ENCODE results near the gene KIF20A. TPM values are rescaled to one million over a fixed set of nuclear protein-coding genes. Genes with fewer than 3 reads are reported as not detected.

KIF20A gene
- total RNA-seq, 4 donors from 2014 or later = 5.7 to 22.7 (median 17.8) TPM

GRCh38 chr5:138177941-138178515 is 884 bp upstream of the KIF20A start:
- peaks cover 16 to 38% (median 16%) of the 10 kb centered on the region in 3 donors for H3K4me1 ChIP-seq
- DNase-seq = no peak
- 0% methylated on average over 16 of the region's 16 CpGs for WGBS, 2 donors
- H3K9me3 ChIP-seq = no peaks in the 10 kb centered on the region
- H3K27ac ChIP-seq = peak overlapping the region; percentile 71 to 92 (median 90)
- TF ChIP-seq CTCF (IDR thresholded peaks at IDR 0.05) (no peak), POLR2A (IDR thresholded peaks at IDR 0.05) (no peak)
- intact Hi-C loops (cut with DNase I) = no loop called here
- peaks cover 0 to 61% (median 0%) of the 10 kb centered on the region in 3 donors for H3K36me3 ChIP-seq
- H3K27me3 ChIP-seq = no peaks in the 10 kb centered on the region
- H3K4me3 ChIP-seq = peak overlapping the region; percentile 66 to 90 (median 73)

GRCh38 chr5:138179277-138179857 is 455 bp downstream of the KIF20A start:
- Histone ChIP-seq H3K27ac (peak overlapping the region in 3 of 4 donors; percentile 58 to 92 (median 92)), H3K36me3 (peaks cover 0 to 60% (median 0%) of the 10 kb centered on the region in 3 donors), H3K4me1 (peaks cover 16 to 38% (median 16%) of the 10 kb centered on the region in 3 donors), H3K4me3 (peak overlapping the region; percentile 66 to 90 (median 73)), H3K27me3 (no peaks in the 10 kb centered on the region), H3K9me3 (no peaks in the 10 kb centered on the region)
- WGBS, 2 donors = 1 to 3% methylated on average over 18 to 21 of the region's 23 CpGs
- intact Hi-C loops (cut with DNase I) = no loop called here
- DNase-seq = no peak
- no peak for TF ChIP-seq CTCF (IDR thresholded peaks at IDR 0.05)
- no peak for TF ChIP-seq POLR2A (IDR thresholded peaks at IDR 0.05)

- WGBS, 2 donors = 73 to 75% methylated on average over 5 of the region's 5 CpGs
- no peak for DNase-seq
- no peak overlapping the region for H3K4me3 ChIP-seq
Measured at GRCh38 chr5:138180183-138180782, 1.4 kb downstream of the KIF20A start.

GRCh38 chr5:138180841-138181240 is 1.9 kb downstream of the KIF20A start:
- no peak for DNase-seq
- 83 to 86% methylated on average over 4 to 5 of the region's 5 CpGs for WGBS, 2 donors
- Histone ChIP-seq H3K9me3 (no peaks in the 10 kb centered on the region), H3K4me3 (no peak overlapping the region), H3K27me3 (no peaks in the 10 kb centered on the region), H3K36me3 (peaks cover 0 to 60% (median 0%) of the 10 kb centered on the region in 3 donors), H3K27ac (no peak overlapping the region), H3K4me1 (peaks cover 16 to 38% (median 16%) of the 10 kb centered on the region in 3 donors)
- intact Hi-C loops (cut with DNase I) = no loop called here
- TF ChIP-seq CTCF (IDR thresholded peaks at IDR 0.05) (no peak), POLR2A (IDR thresholded peaks at IDR 0.05) (no peak)

More at GRCh38 chr5:138180183-138180782, 1.4 kb downstream of the KIF20A start:
- peaks cover 0 to 60% (median 0%) of the 10 kb centered on the region in 3 donors for H3K36me3 ChIP-seq
- no peaks in the 10 kb centered on the region for H3K27me3 ChIP-seq
- no peak overlapping the region for H3K27ac ChIP-seq
- no peaks in the 10 kb centered on the region for H3K9me3 ChIP-seq
- peak in 3 of 6 experiments; percentile 18 to 54 (median 24) for TF ChIP-seq CTCF (IDR thresholded peaks at IDR 0.05)
- TF ChIP-seq POLR2A (IDR thresholded peaks at IDR 0.05) = no peak
- peaks cover 16 to 38% (median 16%) of the 10 kb centered on the region in 3 donors for H3K4me1 ChIP-seq
- intact Hi-C loops (cut with DNase I) = no loop called here

GRCh38 chr5:138182808-138183207 is 3.9 kb downstream of the KIF20A start:
- no peak for DNase-seq
- H3K36me3 ChIP-seq = peaks cover 0 to 65% (median 8%) of the 10 kb centered on the region in 3 donors
- no peak for TF ChIP-seq CTCF (IDR thresholded peaks at IDR 0.05)
- no peak for TF ChIP-seq POLR2A (IDR thresholded peaks at IDR 0.05)
- intact Hi-C loops (cut with DNase I) = no loop called here
- H3K27ac ChIP-seq = no peak overlapping the region
- H3K27me3 ChIP-seq = no peaks in the 10 kb centered on the region
- H3K4me1 ChIP-seq = peaks cover 6 to 19% (median 7%) of the 10 kb centered on the region in 3 donors
- H3K4me3 ChIP-seq = no peak overlapping the region
- 92 to 100% methylated on average over 5 to 6 of the region's 6 CpGs for WGBS, 2 donors
- H3K9me3 ChIP-seq = no peaks in the 10 kb centered on the region
